Progenitor cell of endocrine pancreas (in vitro differentiated cells): Measurements from ENCODE around the gene PROC. TPM values are rescaled to one million over a fixed set of nuclear protein-coding genes. Genes with fewer than 3 reads are reported as not detected.
"Not testable (repeated sequence)": the region's sequence is repeated elsewhere in the genome, so short reads cannot be mapped to it uniquely, and the experiment has no call there.

Experiments
- DNase-seq: peaks from one replicate; pipeline ENCODE4 v3.0.0; 2021; ENCODE audit warnings: low spot score; ENCODE audit not compliant: unreplicated experiment
- H3K27ac Mint-ChIP-seq: 2 replicates; pipeline ENCODE4 v1.8.0; 2021; ENCODE audit warnings: mild to moderate bottlenecking, moderate library complexity, mixed read lengths
- H3K27me3 Mint-ChIP-seq: 2 replicates; pipeline ENCODE4 v1.8.0; 2021; ENCODE audit warnings: mixed read lengths
- H3K36me3 Mint-ChIP-seq: 2 replicates; pipeline ENCODE4 v1.8.0; 2022; ENCODE audit warnings: mixed read lengths; ENCODE audit not compliant: insufficient read depth
- H3K4me1 Mint-ChIP-seq: 2 replicates; pipeline ENCODE4 v1.8.0; 2021; ENCODE audit warnings: low read depth, mixed read lengths
- H3K4me3 Mint-ChIP-seq: 2 replicates; pipeline ENCODE4 v1.8.0; 2021; ENCODE audit warnings: low read depth, mild to moderate bottlenecking, moderate library complexity, mixed read lengths
- H3K9me3 Mint-ChIP-seq: 2 replicates; pipeline ENCODE4 v1.8.0; 2021; ENCODE audit warnings: low read depth, mixed read lengths
- total RNA-seq: library from RNA; stranded (reverse); gene quantifications from 2 replicates; pipeline ENCODE4 v1.2.1, GENCODE V29; 2021
- TF ChIP-seq, protein P1 (sequence below): fragments of 200-600 bp; sonication (generic); IDR thresholded peaks from one replicate; pipeline ENCODE4 v1.5.0; 2021; ENCODE audit warnings: antibody characterized with exemption, mild to moderate bottlenecking; ENCODE audit not compliant: unreplicated experiment

Gene PROC
- total RNA-seq, 1 donor from 2014 or later = 18.7 TPM

DNA sequence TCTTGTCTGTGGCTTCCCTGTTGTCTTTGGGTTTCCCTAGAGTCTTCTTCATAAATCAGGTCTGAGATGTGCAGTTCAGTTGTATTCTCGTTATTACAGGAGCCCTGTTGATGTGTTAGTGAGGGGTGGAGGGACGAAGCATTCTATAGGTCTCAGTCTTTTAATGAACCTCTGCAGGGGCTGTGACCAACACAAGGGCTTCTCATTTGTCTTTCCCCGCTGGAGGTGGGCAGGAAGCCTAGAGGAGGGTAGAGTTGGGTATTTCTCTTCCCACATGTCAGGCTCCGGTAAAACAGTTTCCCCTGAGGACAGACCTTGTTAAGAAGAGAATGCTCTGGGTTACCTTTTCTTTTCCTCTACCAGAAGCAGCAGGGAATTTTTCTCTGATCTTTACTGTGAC, 31.2 kb downstream of the PROC start:
- Mint-ChIP-seq H3K9me3 (peaks cover 4% of the 10 kb centered on the region), H3K27me3 (no peaks in the 10 kb centered on the region)
- no peak for DNase-seq

DNA sequence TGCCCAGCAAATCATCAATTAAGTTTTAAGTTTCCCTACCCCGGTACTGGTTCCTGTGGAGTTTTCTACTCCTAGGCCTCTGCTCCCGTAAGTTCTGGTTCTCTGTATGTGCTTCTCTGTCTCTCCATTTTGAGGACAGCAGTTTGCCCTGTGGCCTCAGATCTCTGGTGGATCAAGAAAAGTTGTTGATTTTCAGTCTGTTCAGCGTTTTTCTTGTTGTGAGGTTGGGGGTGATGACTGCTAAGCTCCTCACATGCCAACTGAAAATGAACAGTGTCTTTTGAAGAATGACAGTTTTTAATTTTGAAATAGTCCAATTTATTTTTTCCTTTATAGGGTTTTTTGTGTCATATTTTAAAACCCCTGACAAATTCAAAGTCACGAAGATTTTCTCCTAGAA, 31.7 kb downstream of the PROC start:
- TF ChIP-seq, protein P1, sequence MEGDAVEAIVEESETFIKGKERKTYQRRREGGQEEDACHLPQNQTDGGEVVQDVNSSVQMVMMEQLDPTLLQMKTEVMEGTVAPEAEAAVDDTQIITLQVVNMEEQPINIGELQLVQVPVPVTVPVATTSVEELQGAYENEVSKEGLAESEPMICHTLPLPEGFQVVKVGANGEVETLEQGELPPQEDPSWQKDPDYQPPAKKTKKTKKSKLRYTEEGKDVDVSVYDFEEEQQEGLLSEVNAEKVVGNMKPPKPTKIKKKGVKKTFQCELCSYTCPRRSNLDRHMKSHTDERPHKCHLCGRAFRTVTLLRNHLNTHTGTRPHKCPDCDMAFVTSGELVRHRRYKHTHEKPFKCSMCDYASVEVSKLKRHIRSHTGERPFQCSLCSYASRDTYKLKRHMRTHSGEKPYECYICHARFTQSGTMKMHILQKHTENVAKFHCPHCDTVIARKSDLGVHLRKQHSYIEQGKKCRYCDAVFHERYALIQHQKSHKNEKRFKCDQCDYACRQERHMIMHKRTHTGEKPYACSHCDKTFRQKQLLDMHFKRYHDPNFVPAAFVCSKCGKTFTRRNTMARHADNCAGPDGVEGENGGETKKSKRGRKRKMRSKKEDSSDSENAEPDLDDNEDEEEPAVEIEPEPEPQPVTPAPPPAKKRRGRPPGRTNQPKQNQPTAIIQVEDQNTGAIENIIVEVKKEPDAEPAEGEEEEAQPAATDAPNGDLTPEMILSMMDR = no peak
- Mint-ChIP-seq H3K36me3 (peaks cover 3% of the 10 kb centered on the region), H3K4me3 (no peak overlapping the region), H3K4me1 (peaks cover 18% of the 10 kb centered on the region), H3K27me3 (no peaks in the 10 kb centered on the region), H3K9me3 (peaks cover 3% of the 10 kb centered on the region), H3K27ac (peak overlapping the region; percentile 33)
- no peak for DNase-seq

More for the DNA sequence above, 31.2 kb downstream of the PROC start:
- H3K4me1 Mint-ChIP-seq = peaks cover 14% of the 10 kb centered on the region
- TF ChIP-seq, protein P1 = no peak
- no peak overlapping the region for H3K4me3 Mint-ChIP-seq
- peaks cover 3% of the 10 kb centered on the region for H3K36me3 Mint-ChIP-seq
- peak overlapping the region; percentile 33 for H3K27ac Mint-ChIP-seq

- TF ChIP-seq, protein P1 = no peak
- Mint-ChIP-seq H3K4me1 (peaks cover 32% of the 10 kb centered on the region), H3K27me3 (no peaks in the 10 kb centered on the region), H3K9me3 (no peaks in the 10 kb centered on the region), H3K4me3 (no peak overlapping the region), H3K36me3 (no peaks in the 10 kb centered on the region), H3K27ac (no peak overlapping the region)
- no peak for DNase-seq
These were observed 33.8 kb downstream of the PROC start for GRCh38 chr2:127451981-127452380.

- not testable (repeated sequence) for H3K9me3 Mint-ChIP-seq, H3K27ac Mint-ChIP-seq, DNase-seq
These were observed 34.2 kb downstream of the PROC start for GRCh38 chr2:127452423-127452822.

GRCh38 chr2:127453013-127453391, 34.8 kb downstream of the PROC start:
- Mint-ChIP-seq H3K4me3 (no peak overlapping the region), H3K36me3 (no peaks in the 10 kb centered on the region), H3K27ac (no peak overlapping the region)

More at GRCh38 chr2:127452423-127452822, 34.2 kb downstream of the PROC start:
- not testable (repeated sequence) for H3K36me3 Mint-ChIP-seq, H3K27me3 Mint-ChIP-seq, H3K4me3 Mint-ChIP-seq
- peaks cover 33% of the 10 kb centered on the region for H3K4me1 Mint-ChIP-seq

More at GRCh38 chr2:127453013-127453391, 34.8 kb downstream of the PROC start:
- TF ChIP-seq, protein P1 = no peak
- peaks cover 34% of the 10 kb centered on the region for H3K4me1 Mint-ChIP-seq
- no peak for DNase-seq
- no peaks in the 10 kb centered on the region for H3K27me3 Mint-ChIP-seq
- no peaks in the 10 kb centered on the region for H3K9me3 Mint-ChIP-seq
